ENCODE results near the gene ATXN3. TPM values are rescaled to one million over a fixed set of nuclear protein-coding genes. Genes with fewer than 3 reads are reported as not detected.

ATXN3 gene
- total and polyA plus RNA-seq, 2 of the 13 experiments (the other 11 are each of a cell fraction or from before 2014, with no cell fraction given), result 14.9 to 17.3 TPM

GRCh38 chr14:92106143-92106926, at the start of gene ATXN3 (continued):
- TF ChIP-seq ZFP91 (CRISPR knock-in tag; IDR thresholded peaks at IDR 0.05; ENCODE audit: borderline replicate concordance) (no peak), ZNF296 (CRISPR knock-in tag; conservative IDR thresholded peaks at IDR 0.05) (no peak), DPF2 (CRISPR knock-in tag; IDR thresholded peaks at IDR 0.05; ENCODE audit: borderline replicate concordance, low read depth) (no peak), ZNF569 (CRISPR knock-in tag; IDR thresholded peaks at IDR 0.05; ENCODE audit: borderline replicate concordance) (no peak), SIX1 (CRISPR knock-in tag; IDR thresholded peaks at IDR 0.05; ENCODE audit: borderline replicate concordance) (0 out of 2 replicates have a peak, but pooled peaks have one; percentile 24), THAP11 (CRISPR knock-in tag; IDR thresholded peaks at IDR 0.05) (peak; percentile 90), ZNF33A (CRISPR knock-in tag; IDR thresholded peaks at IDR 0.05; ENCODE audit: borderline replicate concordance) (no peak), ZNF772 (CRISPR knock-in tag; IDR thresholded peaks at IDR 0.05) (no peak), PLRG1 (conservative IDR thresholded peaks at IDR 0.05) (no peak), ZNF143 (CRISPR knock-in tag; IDR thresholded peaks at IDR 0.05) (peak; percentile 69), ZFP36L2 (CRISPR knock-in tag; IDR thresholded peaks at IDR 0.05) (no peak), STAT5B (CRISPR knock-in tag; IDR thresholded peaks at IDR 0.05) (no peak), NFKBIZ (CRISPR knock-in tag; IDR thresholded peaks at IDR 0.05) (no peak), RBM39 (IDR thresholded peaks at IDR 0.05; ENCODE audit: low read depth, low read length, poor library complexity, severe bottlenecking) (no peak), ZBTB14 (CRISPR knock-in tag; IDR thresholded peaks at IDR 0.05) (no peak), HMGXB4 (CRISPR knock-in tag; IDR thresholded peaks at IDR 0.05; ENCODE audit: borderline replicate concordance in 1 of 2, low read depth in 1 of 2) (peak; percentile 10 to 69; a peak in 2 of 4 replicates), SMC3 (IDR thresholded peaks at IDR 0.05; ENCODE audit: low read length) (no peak; the same call in 1 of the 2 replicates), ZNF460 (CRISPR knock-in tag; IDR thresholded peaks at IDR 0.05; ENCODE audit: borderline replicate concordance) (no peak), ZNF782 (CRISPR knock-in tag; IDR thresholded peaks at IDR 0.05; ENCODE audit: borderline replicate concordance) (no peak), BRF2 (CRISPR knock-in tag; IDR thresholded peaks at IDR 0.05) (no peak), SMYD3 (CRISPR knock-in tag; IDR thresholded peaks at IDR 0.05) (no peak), YEATS2 (CRISPR knock-in tag; IDR thresholded peaks at IDR 0.05; ENCODE audit: borderline replicate concordance) (peak; percentile 71; the same call in 1 of the 2 replicates)

Data from HepG2 (cell line).